HCT116 (cell line): ENCODE results near the gene AQP6.

Experiments used
- CEBPB ChIP-seq: IDR thresholded peaks from 2 replicates; pipeline ENCODE4 v1.6.1; 2012; ENCODE audit warnings: low read depth
- CTCF ChIP-seq, 3 experiments: fragments of 200-600 bp in 1 of 3; sonication (generic) in 1 of 3; IDR thresholded peaks in 2 of 3; conservative IDR thresholded peaks in 1 of 3; 2 replicates each; pipeline ENCODE4 v1.5.1; 2012 to 2017; ENCODE audit warnings: low read depth in 2 of 3, low read length in 2 of 3, antibody characterized with exemption in 1 of 3, borderline replicate concordance in 1 of 3, control low read depth in 1 of 3, mild to moderate bottlenecking in 1 of 3, mixed read lengths in 1 of 3, mixed run types in 1 of 3, moderate library complexity in 1 of 3; ENCODE audit not compliant: insufficient read depth in 1 of 3
- EZH2 ChIP-seq: fragments of 200-600 bp; sonication (generic); IDR thresholded peaks from 2 replicates; pipeline ENCODE4 v1.6.1; 2017; ENCODE audit warnings: antibody characterized with exemption, mixed run types
- JUND ChIP-seq: IDR thresholded peaks from 2 replicates; pipeline ENCODE4 v1.6.1; 2012
- POLR2AphosphoS5 ChIP-seq: IDR thresholded peaks from 2 replicates; pipeline ENCODE4 v1.6.1; 2011; ENCODE audit warnings: mild to moderate bottlenecking, low read depth, low read length, moderate library complexity
- YY1 ChIP-seq: IDR thresholded peaks from 2 replicates; pipeline ENCODE4 v1.6.1; 2011; ENCODE audit warnings: low read length, low read depth, moderate library complexity, mild to moderate bottlenecking; ENCODE audit not compliant: insufficient replicate concordance; ENCODE audit errors: extremely low read depth

- TF ChIP-seq CTCF (IDR thresholded peaks at IDR 0.05 in 2 of 3, conservative IDR thresholded peaks at IDR 0.05 in 1 of 3; ENCODE audit: borderline replicate concordance in 1 of 3, insufficient read depth in 1 of 3, low read depth in 2 of 3, low read length in 2 of 3) = no peak
- TF ChIP-seq JUND = no peak
- peak; percentile 25 for TF ChIP-seq YY1
- no peak for TF ChIP-seq EZH2
- peak; percentile 51; the same call in 1 of the 2 replicates for TF ChIP-seq POLR2AphosphoS5
- no peak for TF ChIP-seq CEBPB
These were observed 9.6 kb upstream of the AQP6 start for GRCh38 chr12:49962861-49963765.
